H1 (cell line): ENCODE results near the gene RAB26. TPM values are rescaled to one million over a fixed set of nuclear protein-coding genes. Genes with fewer than 3 reads are reported as not detected.

Experiments
- BRCA1 ChIP-seq: IDR thresholded peaks from 2 replicates; pipeline ENCODE4 v1.6.1; 2012; ENCODE audit warnings: low read depth, low read length, improper control_type of control experiment
- SUZ12 ChIP-seq: fragments of 200-600 bp; sonication (generic); IDR thresholded peaks from 2 replicates; pipeline ENCODE4 v1.6.1; 2012; ENCODE audit warnings: mild to moderate bottlenecking, inconsistent platforms, low read length, moderate library complexity, mixed read lengths
- TAF1 ChIP-seq: IDR thresholded peaks from 2 replicates; pipeline ENCODE4 v1.6.1; 2011; ENCODE audit warnings: mild to moderate bottlenecking, low read depth, low read length
- polyA plus RNA-seq, 7 experiments: library from polyadenylated mRNA; depleted of rRNA in 3 of 7; stranded (reverse) in 5 of 7; unstranded in 2 of 7; fragments of >200 nt in 5 of 7; fragments of 200-250 nt in 2 of 7; gene quantifications; 1 replicate in 5 of 7; 2 replicates in 1 of 7; 4 replicates in 1 of 7; pipeline versions ENCODE4 v1.2.1 to v1.2.3, GENCODE V29; 2011 to 2013; ENCODE audit warnings: missing spikeins in 2 of 7, mixed read lengths in 2 of 7
- total RNA-seq: library from RNA; stranded (reverse); fragmentation: NEBNext Ultra II Directional; extraction: Animal tissue kit (Norgen Biotek cat#: 25700); gene quantifications from 2 replicates; pipeline ENCODE4 v1.2.1, GENCODE V29; 2021
- TF ChIP-seq, protein P1 (sequence below): IDR thresholded peaks from 2 replicates; pipeline ENCODE4 v1.6.1; 2012; ENCODE audit warnings: low read length, inconsistent platforms

Gene RAB26
- total and polyA plus RNA-seq, 2 of the 8 experiments (the other 6 are each of a cell fraction or from before 2014, with no cell fraction given) = 4.3 to 5.4 TPM

DNA sequence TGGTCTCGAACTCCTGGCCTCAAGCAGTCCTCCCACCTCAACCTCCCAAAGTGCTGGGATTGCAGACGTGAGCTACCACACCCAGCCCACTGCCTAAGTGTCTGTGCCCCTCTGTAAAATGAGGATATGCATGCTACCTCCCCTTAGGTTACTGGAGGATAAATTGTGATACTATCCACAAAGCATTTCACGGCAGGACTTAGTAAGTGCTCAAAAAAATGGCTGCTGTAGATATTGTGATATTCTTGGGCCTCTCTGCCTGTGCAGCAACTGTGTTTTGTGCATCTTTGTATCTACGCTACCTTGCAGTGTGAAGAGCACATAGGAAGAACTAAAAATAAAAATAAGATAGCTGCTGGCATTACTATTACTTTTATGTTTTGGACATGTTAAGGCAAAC, 49.9 kb downstream of the RAB26 start (continued):
- TF ChIP-seq, protein P1, sequence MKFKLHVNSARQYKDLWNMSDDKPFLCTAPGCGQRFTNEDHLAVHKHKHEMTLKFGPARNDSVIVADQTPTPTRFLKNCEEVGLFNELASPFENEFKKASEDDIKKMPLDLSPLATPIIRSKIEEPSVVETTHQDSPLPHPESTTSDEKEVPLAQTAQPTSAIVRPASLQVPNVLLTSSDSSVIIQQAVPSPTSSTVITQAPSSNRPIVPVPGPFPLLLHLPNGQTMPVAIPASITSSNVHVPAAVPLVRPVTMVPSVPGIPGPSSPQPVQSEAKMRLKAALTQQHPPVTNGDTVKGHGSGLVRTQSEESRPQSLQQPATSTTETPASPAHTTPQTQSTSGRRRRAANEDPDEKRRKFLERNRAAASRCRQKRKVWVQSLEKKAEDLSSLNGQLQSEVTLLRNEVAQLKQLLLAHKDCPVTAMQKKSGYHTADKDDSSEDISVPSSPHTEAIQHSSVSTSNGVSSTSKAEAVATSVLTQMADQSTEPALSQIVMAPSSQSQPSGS = no peak
- TF ChIP-seq TAF1 = no peak
- TF ChIP-seq BRCA1 = no peak
- no peak for TF ChIP-seq SUZ12
